GM12878 (cell line): Measurements from ENCODE around the gene MRC2. TPM values are rescaled to one million over a fixed set of nuclear protein-coding genes. Genes with fewer than 3 reads are reported as not detected.

ENCODE experiments used
- BRCA1 ChIP-seq: IDR thresholded peaks from 2 replicates; pipeline ENCODE4 v1.6.1; 2011; ENCODE audit warnings: low read depth, low read length, improper control_type of control experiment
- EP300 ChIP-seq, 2 experiments: fragments of 150-350 bp in 1 of 2; IDR thresholded peaks; 2 replicates each; pipeline ENCODE4 v1.6.1; 2011 to 2012; ENCODE audit warnings: low read depth in 2 of 2, low read length in 2 of 2, borderline replicate concordance in 1 of 2, improper control_type of control experiment in 1 of 2, inconsistent platforms in 1 of 2; ENCODE audit not compliant: control insufficient read depth in 1 of 2
- MLLT1 ChIP-seq: fragments of 450-650 bp; IDR thresholded peaks from 2 replicates; pipeline ENCODE4 v1.6.1; 2016; ENCODE audit warnings: mild to moderate bottlenecking
- YBX1 ChIP-seq: fragments of 450-650 bp; IDR thresholded peaks from 2 replicates; pipeline ENCODE4 v1.6.1; 2016; ENCODE audit warnings: antibody characterized with exemption
- ZNF24 ChIP-seq: fragments of 450-650 bp; IDR thresholded peaks from 2 replicates; pipeline ENCODE4 v1.6.1; 2017; ENCODE audit warnings: antibody characterized with exemption, mild to moderate bottlenecking
- ZNF622 ChIP-seq: fragments of 450-650 bp; IDR thresholded peaks from 2 replicates; pipeline ENCODE4 v1.6.1; 2017; ENCODE audit warnings: mild to moderate bottlenecking, inconsistent platforms
- polyA plus RNA-seq, 11 experiments: library from polyadenylated mRNA; depleted of rRNA in 4 of 11; unstranded in 6 of 11; stranded (reverse) in 5 of 11; fragments of >200 nt; fragmentation: Nextera tagmentation in 4 of 11; fragmentation: Illumina TruSeq in 1 of 11; extraction: Ambion mirVana in 4 of 11; extraction: Trizol in 1 of 11; gene quantifications; 1 replicate in 1 of 11; 2 replicates in 10 of 11; pipeline versions ENCODE4 v1.2.1 to v1.2.3, GENCODE V29; 2011 to 2016; ENCODE audit warnings: inconsistent platforms in 2 of 11, missing spikeins in 2 of 11, low read depth in 1 of 11
- total RNA-seq, 4 experiments: library from RNA; depleted of rRNA in 3 of 4; stranded (reverse); fragments of >200 nt in 3 of 4; fragmentation: Illumina TruSeq in 1 of 4; extraction: Trizol in 1 of 4; gene quantifications; 2 replicates each; pipeline versions ENCODE4 v1.2.1 to v1.2.3, GENCODE V29; 2013 to 2021
- TF ChIP-seq, protein P1 (sequence below): fragments of 150-350 bp; IDR thresholded peaks from 2 replicates; pipeline ENCODE4 v1.6.1; 2016; ENCODE audit warnings: low read depth, low read length
- TF ChIP-seq, protein P2 (sequence below): fragments of 450-650 bp; formaldehyde crosslinking; IDR thresholded peaks from 2 replicates; pipeline ENCODE4 v1.4.0; 2020; ENCODE audit warnings: mild to moderate bottlenecking, moderate library complexity
- TF ChIP-seq, protein P3 (sequence below): IDR thresholded peaks from 2 replicates; pipeline ENCODE4 v1.6.1; 2012; ENCODE audit warnings: mild to moderate bottlenecking, low read depth, low read length
- TF ChIP-seq, protein P4 (sequence below): fragments of 450-650 bp; IDR thresholded peaks from 2 replicates; pipeline ENCODE4 v1.6.1; 2018; ENCODE audit warnings: borderline replicate concordance, mild to moderate bottlenecking; ENCODE audit not compliant: partially characterized antibody

MRC2 gene
- total and polyA plus RNA-seq, 10 of the 15 experiments (the other 5 are each of a cell fraction or from before 2014, with no cell fraction given): 0.04 to 0.96 (median 0.30) TPM; not detected in 1

GRCh38 chr17:62666801-62667591, 39.5 kb downstream of the MRC2 start (continued):
- TF ChIP-seq, protein P1, sequence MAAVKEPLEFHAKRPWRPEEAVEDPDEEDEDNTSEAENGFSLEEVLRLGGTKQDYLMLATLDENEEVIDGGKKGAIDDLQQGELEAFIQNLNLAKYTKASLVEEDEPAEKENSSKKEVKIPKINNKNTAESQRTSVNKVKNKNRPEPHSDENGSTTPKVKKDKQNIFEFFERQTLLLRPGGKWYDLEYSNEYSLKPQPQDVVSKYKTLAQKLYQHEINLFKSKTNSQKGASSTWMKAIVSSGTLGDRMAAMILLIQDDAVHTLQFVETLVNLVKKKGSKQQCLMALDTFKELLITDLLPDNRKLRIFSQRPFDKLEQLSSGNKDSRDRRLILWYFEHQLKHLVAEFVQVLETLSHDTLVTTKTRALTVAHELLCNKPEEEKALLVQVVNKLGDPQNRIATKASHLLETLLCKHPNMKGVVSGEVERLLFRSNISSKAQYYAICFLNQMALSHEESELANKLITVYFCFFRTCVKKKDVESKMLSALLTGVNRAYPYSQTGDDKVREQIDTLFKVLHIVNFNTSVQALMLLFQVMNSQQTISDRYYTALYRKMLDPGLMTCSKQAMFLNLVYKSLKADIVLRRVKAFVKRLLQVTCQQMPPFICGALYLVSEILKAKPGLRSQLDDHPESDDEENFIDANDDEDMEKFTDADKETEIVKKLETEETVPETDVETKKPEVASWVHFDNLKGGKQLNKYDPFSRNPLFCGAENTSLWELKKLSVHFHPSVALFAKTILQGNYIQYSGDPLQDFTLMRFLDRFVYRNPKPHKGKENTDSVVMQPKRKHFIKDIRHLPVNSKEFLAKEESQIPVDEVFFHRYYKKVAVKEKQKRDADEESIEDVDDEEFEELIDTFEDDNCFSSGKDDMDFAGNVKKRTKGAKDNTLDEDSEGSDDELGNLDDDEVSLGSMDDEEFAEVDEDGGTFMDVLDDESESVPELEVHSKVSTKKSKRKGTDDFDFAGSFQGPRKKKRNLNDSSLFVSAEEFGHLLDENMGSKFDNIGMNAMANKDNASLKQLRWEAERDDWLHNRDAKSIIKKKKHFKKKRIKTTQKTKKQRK: no peak
- TF ChIP-seq, protein P2, sequence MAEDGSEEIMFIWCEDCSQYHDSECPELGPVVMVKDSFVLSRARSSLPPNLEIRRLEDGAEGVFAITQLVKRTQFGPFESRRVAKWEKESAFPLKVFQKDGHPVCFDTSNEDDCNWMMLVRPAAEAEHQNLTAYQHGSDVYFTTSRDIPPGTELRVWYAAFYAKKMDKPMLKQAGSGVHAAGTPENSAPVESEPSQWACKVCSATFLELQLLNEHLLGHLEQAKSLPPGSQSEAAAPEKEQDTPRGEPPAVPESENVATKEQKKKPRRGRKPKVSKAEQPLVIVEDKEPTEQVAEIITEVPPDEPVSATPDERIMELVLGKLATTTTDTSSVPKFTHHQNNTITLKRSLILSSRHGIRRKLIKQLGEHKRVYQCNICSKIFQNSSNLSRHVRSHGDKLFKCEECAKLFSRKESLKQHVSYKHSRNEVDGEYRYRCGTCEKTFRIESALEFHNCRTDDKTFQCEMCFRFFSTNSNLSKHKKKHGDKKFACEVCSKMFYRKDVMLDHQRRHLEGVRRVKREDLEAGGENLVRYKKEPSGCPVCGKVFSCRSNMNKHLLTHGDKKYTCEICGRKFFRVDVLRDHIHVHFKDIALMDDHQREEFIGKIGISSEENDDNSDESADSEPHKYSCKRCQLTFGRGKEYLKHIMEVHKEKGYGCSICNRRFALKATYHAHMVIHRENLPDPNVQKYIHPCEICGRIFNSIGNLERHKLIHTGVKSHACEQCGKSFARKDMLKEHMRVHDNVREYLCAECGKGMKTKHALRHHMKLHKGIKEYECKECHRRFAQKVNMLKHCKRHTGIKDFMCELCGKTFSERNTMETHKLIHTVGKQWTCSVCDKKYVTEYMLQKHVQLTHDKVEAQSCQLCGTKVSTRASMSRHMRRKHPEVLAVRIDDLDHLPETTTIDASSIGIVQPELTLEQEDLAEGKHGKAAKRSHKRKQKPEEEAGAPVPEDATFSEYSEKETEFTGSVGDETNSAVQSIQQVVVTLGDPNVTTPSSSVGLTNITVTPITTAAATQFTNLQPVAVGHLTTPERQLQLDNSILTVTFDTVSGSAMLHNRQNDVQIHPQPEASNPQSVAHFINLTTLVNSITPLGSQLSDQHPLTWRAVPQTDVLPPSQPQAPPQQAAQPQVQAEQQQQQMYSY (CRISPR knock-in tag): no peak
- TF ChIP-seq BRCA1: no peak
- no peak for TF ChIP-seq ZNF24
- TF ChIP-seq YBX1: no peak
- no peak for TF ChIP-seq MLLT1
- no peak for TF ChIP-seq ZNF622
- TF ChIP-seq, protein P3, sequence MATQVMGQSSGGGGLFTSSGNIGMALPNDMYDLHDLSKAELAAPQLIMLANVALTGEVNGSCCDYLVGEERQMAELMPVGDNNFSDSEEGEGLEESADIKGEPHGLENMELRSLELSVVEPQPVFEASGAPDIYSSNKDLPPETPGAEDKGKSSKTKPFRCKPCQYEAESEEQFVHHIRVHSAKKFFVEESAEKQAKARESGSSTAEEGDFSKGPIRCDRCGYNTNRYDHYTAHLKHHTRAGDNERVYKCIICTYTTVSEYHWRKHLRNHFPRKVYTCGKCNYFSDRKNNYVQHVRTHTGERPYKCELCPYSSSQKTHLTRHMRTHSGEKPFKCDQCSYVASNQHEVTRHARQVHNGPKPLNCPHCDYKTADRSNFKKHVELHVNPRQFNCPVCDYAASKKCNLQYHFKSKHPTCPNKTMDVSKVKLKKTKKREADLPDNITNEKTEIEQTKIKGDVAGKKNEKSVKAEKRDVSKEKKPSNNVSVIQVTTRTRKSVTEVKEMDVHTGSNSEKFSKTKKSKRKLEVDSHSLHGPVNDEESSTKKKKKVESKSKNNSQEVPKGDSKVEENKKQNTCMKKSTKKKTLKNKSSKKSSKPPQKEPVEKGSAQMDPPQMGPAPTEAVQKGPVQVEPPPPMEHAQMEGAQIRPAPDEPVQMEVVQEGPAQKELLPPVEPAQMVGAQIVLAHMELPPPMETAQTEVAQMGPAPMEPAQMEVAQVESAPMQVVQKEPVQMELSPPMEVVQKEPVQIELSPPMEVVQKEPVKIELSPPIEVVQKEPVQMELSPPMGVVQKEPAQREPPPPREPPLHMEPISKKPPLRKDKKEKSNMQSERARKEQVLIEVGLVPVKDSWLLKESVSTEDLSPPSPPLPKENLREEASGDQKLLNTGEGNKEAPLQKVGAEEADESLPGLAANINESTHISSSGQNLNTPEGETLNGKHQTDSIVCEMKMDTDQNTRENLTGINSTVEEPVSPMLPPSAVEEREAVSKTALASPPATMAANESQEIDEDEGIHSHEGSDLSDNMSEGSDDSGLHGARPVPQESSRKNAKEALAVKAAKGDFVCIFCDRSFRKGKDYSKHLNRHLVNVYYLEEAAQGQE: no peak
- no peak for TF ChIP-seq EP300 (IDR thresholded peaks at IDR 0.05; ENCODE audit: borderline replicate concordance in 1 of 2, control insufficient read depth in 1 of 2, low read depth in 2 of 2, low read length in 2 of 2)
- TF ChIP-seq, protein P4, sequence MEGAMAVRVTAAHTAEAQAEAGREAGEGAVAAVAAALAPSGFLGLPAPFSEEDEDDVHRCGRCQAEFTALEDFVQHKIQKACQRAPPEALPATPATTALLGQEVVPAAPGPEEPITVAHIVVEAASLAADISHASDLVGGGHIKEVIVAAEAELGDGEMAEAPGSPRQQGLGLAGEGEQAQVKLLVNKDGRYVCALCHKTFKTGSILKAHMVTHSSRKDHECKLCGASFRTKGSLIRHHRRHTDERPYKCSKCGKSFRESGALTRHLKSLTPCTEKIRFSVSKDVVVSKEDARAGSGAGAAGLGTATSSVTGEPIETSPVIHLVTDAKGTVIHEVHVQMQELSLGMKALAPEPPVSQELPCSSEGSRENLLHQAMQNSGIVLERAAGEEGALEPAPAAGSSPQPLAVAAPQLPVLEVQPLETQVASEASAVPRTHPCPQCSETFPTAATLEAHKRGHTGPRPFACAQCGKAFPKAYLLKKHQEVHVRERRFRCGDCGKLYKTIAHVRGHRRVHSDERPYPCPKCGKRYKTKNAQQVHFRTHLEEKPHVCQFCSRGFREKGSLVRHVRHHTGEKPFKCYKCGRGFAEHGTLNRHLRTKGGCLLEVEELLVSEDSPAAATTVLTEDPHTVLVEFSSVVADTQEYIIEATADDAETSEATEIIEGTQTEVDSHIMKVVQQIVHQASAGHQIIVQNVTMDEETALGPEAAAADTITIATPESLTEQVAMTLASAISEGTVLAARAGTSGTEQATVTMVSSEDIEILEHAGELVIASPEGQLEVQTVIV: no peak
